Measurements from ENCODE around the gene SIX2.

DNA sequence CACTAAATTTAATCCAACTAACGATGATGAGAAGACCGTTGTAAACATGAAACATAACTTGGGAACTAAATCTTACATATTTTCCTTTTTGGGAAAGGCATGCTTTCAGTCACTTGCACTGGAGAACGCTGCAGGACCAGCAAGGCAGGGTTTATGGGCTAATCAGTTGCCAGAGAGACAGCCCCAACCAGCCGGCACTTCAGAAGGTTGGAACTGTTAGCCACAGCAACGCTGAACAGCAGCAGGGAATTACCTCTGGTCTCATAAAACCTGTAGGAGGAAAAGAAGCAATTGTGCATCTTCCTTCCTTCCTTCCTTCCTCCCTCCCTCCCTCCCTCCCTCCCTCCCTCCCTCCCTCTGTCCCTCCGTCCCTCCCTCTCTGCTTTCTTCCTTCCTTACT, 33.9 kb upstream of the SIX2 start:
- TF ChIP-seq, protein P1, sequence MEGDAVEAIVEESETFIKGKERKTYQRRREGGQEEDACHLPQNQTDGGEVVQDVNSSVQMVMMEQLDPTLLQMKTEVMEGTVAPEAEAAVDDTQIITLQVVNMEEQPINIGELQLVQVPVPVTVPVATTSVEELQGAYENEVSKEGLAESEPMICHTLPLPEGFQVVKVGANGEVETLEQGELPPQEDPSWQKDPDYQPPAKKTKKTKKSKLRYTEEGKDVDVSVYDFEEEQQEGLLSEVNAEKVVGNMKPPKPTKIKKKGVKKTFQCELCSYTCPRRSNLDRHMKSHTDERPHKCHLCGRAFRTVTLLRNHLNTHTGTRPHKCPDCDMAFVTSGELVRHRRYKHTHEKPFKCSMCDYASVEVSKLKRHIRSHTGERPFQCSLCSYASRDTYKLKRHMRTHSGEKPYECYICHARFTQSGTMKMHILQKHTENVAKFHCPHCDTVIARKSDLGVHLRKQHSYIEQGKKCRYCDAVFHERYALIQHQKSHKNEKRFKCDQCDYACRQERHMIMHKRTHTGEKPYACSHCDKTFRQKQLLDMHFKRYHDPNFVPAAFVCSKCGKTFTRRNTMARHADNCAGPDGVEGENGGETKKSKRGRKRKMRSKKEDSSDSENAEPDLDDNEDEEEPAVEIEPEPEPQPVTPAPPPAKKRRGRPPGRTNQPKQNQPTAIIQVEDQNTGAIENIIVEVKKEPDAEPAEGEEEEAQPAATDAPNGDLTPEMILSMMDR (optimal IDR thresholded peaks at IDR 0.05 in 1 of 3, IDR thresholded peaks at IDR 0.05 in 1 of 3, conservative IDR thresholded peaks at IDR 0.05 in 1 of 3; ENCODE audit: extremely low read depth in 1 of 3, insufficient read depth in 2 of 3, low read length in 3 of 3), result no peak
- TF ChIP-seq EZH2 (IDR thresholded peaks at IDR 0.05; ENCODE audit: low read length), result no peak

Measured in keratinocyte (primary cell).